HG02981 (cell line): ENCODE measurements around the gene TSPAN32.
"Not testable (repeated sequence)": the region's sequence is repeated elsewhere in the genome, so short reads cannot be mapped to it uniquely, and the experiment has no call there.

ENCODE experiments used
- ATAC-seq: cut with Tn5 transposase; IDR thresholded peaks from one replicate; pipeline ENCODE4 v1.9.1; 2021; ENCODE audit warnings: mild to moderate bottlenecking, moderate library complexity; ENCODE audit not compliant: unreplicated experiment

Gene TSPAN32

DNA sequence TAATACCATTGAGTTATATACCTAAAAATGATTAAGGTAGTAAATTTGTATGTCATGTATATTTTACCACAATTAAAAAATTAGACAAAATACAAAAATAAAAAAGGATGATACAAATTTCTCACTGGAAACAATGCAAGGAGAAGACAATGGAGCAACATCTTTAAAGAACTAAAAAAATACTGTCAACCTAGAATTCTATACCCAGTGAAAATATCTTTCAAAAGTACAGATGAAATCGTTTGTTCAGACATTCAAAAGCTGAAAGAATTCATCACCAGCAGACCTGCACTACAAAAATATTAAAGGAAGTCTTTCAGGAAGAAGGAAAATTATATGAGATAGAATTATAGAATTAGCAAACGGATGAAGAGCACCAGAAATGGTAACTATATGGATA, 21.6 kb upstream of the TSPAN32 start:
- ATAC-seq, result no peak

DNA sequence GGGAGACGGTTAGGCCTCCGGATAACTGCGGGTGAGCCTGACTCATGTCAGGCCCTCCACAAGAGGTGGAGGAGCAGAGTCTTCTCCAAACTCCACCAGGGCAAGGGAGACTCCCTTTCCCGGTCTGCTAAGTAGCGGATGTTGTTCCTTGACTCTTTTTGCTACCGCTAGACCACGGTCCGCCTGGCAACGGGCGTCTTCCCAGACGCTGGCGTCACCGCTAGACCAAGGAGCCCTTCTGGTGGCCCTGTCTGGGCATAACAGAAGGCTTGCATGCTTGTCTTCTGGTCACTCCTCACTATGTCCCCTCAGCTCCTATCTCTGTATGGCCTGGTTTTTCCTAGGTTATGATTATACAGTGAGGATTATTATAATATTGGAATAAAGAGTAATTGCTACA, 15.5 kb upstream of the TSPAN32 start:
- ATAC-seq, result not testable (repeated sequence)

DNA sequence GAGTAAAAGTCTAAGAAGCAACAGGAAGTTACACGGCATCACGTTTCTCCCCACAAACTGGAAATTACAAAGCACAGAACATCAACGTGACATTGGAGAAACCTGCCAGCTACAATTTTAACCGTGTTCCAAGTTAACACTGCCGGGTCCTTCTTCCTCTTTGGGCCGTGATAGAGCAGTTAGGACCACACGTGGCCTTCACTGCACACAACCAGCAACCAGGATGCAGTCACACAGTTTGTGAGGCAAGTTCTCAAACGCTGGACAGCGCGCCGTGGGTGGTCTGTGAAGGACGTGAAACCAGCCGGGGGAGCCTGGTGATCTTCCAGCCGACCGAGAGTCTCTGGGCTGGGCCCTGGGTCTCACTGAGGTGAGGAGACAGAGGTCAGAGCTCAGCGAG, 14.7 kb upstream of the TSPAN32 start:
- ATAC-seq, result no peak

DNA sequence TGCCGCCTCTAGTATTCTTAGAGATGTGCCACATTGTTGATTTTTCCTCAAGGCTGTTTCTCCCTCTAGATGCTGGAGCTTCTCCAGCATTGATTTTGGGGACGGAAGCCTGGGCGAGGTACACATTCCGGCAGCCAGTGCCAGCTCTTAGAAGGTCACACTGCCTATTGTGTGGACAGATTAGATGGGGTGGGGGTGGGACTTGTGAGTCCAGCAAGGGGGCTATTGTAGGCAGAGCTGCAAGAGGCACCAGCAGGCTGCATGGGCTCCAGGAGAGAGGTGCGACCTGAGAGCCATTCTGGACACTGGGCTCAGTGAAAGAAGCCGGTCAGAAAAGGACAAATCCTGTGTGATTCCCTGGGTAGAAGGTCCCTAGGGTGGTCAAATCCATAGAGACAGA, 12.5 kb upstream of the TSPAN32 start:
- no peak for ATAC-seq

DNA sequence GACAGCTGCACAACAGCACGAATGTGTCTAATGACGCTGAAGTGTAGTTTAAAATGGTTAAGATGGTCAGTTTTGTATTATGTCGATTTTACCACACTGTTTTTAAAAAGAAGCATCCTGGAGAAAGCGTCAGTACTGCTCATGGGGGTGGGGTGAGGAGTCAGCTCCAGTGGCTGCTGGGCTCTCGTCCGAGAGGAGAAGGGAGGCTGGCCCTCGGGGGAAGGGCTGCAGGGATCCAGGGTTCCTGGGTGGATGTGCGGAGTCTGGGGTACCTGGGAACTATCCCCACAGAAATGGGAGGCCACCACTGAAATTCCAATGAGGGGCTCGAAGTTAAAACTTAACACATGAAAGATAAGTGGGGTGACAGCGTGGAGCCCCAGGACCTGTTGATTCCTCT, 12.0 kb upstream of the TSPAN32 start:
- ATAC-seq, result no peak

DNA sequence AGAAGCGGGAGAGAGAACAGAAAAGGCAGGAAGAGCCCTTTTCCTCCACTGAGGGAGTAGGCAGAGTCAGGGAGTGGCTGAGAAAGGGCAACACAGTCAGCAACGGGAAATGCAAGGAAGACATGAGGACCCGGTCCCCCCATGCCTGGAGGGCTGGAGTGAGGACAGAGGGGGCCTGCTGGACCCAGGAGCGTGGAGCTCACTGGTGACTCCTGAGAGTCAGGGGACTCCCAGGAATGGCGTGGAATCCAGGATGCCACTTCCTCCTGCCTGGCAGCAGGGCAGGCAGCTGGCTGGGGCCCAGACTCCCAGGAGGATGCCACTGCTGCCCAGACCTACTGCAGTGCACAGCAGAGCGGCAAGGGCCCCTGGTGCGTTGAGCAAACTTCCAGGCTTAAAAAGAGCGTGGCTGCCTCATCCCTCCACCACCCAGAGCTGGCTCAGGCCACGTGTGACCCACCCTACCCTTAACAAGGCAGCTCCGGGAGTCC, 11.4 kb upstream of the TSPAN32 start:
- no peak for ATAC-seq

DNA sequence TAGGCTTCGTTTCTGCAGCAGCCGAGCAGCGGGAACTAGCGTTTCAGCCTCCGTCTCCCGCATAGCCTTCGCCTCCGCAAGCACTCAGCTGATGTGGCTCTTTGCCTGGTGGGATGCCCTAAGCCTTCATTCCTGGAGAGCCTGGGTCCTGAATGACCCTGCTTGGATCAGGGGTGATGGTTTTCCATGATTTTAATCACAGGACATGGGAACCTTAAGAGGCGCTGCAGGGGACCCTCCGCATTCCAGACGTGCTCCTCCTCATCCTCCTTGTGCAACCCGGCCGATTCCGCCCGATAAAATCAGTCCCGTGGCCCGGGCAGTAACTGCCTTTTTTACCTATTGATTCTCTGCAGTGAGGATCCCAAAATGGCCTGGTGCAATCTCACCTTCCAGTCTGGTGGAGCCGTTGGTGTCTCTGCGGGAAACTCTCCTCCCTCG, 8.3 kb upstream of the TSPAN32 start:
- ATAC-seq, result no peak

DNA sequence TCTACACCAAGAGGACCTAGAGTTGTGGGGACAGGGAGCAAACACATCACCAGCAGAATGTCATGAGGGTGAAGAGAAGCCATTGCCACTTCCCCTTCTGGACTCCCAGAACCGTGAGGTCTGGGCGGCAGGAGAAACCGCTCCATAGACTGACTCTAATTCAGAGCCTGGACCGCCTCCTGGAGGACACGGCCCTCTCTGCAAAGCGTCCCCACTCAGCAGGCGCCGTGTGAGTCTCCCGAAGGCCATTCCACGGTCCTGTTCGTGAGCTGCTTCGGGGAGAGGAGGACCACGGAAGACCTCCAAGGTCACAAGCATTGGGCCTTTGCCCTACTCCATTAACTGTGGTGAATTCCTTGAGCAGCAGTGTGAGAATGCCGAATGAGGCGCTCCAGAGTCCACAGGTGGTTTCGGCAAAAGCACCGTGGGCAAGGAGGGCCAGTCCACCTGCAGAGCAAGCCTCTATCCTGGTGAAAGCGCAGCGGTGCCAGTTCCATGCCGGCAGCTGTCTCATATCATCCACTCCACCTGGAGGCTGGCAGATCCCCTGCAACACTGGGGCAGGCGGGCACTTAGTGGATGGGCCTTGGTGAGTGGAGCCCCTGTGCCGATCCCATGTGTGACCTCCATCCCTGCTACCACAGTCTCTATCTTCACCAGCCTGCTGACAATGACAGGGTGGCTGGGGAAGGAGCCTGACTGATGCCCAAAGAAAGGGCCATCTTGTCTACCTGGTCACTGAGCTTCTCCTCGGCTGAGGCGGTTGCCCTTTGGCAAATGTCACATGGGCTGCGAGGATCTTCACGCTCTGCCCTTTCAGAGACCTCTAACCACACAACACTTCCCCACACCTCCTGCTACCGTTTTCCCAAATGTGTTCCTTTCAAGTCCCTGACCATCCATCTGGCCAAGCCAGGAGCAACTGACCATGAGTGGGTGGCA, 7.6 kb upstream of the TSPAN32 start:
- ATAC-seq, result no peak

DNA sequence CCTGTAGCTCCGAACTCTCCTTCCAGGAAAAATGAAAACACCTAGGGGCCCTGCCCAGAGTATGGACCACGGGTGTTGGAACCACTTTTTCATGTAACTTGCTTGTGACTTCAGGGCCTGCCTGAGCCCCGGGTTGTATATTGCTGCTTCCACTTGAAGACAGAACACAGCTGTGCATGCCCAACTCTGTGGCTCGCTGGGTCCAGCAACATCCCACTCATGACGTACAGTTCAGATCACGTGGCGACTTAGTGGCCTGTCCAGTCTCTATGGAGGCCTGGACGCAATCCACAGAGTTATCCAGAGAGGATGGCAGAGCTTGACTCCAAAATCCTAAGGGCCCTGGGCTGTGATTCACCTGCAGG, 6.9 kb upstream of the TSPAN32 start:
- ATAC-seq, result no peak

DNA sequence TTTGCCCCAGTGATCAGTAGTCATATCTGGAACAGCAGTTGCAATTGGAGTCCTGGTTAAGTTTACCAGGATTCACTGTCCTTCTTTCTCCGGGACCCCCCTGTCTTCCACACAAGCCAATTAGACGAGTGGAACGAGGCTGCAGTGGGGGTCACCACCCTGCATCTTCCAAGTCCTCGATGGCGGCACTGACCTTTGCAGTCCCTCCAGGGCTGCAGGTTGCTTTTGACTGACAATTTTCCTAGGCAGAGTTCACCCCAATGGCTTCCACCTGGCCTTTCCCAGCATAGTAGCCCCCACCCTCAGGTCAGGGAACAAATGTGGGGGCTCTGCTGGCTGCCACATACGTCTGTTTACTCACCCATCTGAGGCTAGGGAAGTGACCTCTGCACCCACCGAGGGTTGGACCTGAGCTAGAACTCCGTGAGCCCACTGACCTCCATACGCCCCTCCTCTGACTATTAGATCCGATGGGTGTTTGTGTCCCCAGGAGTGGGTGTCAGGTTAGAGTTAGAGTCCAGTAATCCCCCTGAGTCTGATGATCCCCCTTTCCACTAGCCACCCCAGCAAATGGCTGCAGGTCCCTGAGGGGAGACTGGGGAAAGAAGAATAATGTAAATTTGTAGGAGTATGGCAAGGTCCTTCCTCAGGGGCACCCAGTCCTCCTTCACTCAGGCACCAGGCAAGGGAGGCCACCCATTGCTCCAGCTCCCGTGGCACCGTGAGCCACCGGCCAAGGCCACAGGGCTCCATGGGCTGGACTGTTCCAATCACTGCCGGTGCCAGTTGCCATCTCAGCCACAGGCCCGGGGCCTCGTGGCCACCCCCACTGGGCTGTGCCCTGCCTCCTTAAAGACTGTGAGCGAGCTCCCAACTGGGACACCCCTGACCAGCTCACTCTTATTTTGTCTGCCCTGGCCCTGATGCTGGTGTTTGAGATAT, 5.6 kb upstream of the TSPAN32 start:
- ATAC-seq, result no peak

DNA sequence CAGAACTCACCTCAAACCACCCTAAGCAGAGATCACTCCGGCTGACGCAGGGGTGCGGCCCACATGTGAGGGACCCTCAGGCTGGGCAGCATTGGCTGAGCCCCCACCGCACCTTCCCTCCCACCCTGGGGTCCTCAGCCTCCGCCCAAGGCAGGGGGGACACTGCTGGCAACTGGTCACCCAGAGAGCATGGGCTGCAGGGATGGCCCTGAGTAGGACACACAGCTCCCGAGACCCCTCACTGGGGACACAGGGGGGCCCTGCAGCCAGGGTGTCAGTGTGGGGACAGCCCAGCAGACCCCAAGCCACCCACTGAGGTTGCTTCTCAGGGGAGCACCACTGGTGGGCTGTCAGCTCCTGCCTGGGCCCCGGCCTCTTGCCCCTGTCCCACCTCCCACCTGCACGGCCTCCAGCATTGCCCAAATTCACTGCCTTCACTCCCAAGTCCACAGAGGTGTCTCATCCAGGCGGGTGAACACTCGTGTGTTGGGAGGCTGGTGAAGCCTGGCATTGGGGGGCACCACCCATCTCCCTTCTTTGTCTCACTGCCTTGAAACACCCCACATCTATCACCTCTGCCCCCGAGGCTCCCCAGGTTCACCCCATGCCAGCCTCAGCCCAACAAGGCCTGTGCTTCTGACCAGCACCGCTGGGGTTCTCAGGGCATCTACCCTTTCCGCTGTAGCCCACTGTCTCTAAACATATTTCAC, 4.7 kb upstream of the TSPAN32 start:
- no peak for ATAC-seq

DNA sequence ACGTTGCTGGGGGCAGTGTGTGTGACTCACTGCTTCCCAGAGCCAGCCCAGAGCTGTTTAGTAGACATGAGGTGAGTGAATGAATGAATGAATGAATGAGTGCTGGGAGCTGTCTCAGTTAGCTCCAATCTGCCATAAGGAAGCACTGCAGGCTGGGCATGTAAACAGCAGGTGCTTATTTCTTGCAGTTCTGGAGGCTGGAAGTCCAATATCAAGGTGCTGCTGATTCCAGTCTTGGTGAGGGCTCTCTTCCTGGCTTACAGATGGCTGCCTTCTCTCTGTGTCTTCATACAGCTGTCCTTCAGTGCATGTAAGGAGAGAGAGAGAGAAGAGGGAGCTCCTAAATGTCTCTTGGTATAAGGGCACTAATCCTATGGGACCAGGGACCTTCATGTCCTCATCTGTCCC, 4.2 kb upstream of the TSPAN32 start:
- no peak for ATAC-seq

DNA sequence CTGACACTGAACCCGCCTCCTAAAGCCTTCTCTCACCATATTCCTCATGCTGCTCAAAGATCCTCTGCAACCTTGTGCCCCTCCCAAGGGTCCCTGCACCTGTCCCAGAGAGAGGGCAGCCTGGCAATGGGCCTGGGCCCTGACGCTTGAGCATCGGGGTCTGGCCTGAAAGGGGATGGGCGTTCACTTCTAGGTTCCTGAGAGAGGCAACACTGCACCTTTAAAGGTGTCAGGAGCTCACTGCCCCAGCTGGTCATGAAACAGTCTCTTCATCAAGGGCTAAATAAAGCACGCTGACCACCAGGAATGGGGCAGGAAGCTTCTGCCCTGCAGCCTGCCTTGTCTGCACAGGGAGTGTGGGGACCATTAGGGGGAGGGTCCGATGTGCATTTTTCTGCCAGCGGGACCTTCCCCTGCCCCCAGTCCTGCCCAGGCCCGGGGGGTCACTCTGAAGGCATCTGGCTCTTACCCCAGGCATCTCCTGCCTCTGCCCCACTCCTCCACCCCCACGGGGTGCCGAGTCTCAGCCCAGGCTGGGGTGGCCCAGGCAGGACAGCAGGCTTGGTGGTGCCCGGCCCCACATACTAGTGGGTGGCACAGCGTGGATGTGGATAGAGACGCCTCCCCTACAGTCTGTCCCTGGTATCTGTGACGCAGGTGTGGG, 3.5 kb upstream of the TSPAN32 start:
- ATAC-seq, result no peak

DNA sequence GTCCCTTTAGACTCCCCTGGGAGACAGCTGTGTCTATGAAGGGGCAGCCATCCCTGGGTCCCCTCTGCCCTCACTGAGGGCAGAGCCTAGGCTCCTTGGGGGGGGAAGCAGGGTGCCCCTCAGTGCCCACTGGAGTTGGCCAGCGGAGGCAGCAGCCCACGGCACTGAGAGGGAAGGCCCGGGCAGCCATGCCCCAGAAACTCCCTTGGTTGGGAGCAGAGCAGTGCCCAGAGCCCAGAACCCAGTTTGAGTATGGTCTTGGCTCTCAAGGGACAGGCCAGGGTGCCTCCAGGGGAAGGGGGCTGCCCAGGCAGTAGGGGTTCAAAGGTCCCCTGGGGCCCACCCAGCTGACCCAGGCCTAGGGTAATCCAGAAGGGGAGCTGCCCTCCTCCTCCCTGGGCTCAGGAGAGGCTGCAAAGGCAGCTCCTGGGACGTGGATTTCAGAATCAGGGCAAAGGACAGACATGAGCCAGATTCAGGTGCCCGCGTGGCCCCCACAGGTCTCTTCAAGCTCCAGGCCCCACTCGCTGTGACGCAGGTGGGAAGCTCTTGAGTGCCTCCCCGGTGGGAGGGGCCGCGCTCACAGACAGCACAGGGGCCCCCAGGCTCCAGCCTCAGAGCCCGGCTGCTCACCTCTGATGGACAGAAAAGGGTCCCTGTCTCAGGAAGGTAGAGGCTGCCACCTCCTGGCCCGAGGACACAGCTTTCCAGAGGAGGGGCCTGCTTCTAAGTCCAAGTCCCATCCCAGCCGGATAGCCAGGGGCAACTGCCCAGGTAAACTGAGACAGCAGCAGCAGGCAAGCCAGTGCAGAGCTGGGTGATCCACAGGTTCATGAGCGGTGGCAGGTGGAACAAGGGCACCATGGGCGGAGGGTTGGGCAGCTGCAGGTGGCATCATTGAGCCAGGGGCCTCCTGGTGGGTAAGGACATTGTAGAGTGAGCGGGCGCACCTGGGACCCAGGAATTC, 2.7 kb upstream of the TSPAN32 start:
- no peak for ATAC-seq

DNA sequence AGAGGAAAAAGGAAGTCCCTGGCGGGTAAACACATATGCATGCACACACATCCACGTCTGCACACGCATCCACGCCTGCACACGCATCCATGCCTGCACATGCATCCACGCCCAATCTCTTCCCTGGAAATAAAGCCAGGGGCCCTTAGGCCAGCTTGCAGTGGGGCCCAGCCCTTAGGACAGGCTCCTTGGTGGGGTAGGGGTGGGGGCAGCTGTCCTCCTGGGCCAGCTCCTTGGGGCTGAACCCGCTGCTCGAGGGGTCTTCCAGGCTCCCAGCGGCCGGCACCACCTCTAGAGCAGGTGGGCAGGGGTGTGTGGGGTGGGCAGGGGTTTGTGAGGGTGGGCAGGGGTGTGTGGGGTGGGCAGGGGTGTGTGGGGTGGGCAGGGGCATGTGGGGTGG, 2.0 kb upstream of the TSPAN32 start:
- no peak for ATAC-seq

DNA sequence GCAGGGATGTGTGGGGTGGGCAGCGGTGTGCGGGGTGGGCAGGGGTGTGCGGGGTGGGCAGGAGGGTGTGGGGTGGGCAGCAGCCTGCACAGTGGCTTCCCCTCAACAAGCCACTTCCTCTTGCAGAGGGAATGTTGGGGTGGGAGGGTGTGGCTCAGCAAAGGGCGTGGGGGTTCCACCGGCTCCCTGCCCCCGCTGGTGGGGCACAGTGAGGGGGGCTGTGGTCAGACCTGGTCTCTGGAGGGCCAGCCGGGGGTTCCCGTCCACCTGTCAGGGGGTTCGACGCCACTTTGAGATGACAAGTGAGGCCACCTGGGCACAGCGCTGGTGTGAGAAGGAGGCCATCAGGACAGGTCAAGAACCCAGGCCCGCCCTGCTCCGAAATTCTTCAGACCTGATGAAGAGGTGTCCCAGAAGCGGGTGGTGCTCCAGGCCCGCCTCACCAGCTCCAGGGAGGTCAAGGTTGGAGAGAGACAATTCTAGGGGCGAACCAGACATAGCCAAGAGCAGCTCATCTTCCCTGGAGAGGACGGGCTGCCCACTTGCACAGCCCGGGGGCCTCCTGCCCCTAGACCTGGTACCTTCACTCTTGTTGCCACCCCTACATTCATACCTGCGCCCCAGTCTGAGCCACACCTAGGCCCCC, 1.4 kb upstream of the TSPAN32 start:
- ATAC-seq, result no peak

DNA sequence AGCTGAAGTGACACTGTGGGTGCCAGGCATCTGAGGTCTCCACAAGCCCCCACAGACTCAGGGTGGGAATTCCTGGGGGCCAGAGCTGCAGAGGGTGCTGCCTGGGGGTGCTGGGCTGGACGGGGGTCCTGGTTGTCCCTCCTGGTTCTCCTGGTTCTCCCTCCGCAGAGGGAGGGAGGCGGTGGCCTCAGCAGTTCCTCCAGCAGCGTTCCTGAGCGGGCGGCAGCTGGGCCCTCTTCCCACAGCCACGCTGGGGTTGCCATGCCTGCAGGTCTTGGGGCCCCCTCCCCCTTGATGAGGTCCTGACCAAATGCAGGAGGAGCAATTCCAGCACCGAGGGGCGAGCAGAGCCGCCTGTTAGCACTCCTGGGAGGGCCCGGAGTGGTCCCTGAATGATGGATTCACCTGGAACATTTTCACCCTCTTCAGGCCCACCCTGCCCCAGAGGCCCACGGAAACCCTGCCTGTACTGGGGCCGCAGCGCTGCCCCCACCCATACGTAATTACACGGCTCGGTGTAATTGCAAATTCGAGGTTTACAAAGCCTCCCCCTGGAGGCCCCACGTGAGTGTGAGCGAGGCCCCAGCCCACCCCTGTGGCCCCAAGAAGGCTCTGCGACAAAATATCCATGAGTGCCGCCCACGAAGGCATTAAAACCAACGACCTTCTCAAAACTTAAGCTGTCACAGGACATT, 730 bp upstream of the TSPAN32 start:
- no peak for ATAC-seq

DNA sequence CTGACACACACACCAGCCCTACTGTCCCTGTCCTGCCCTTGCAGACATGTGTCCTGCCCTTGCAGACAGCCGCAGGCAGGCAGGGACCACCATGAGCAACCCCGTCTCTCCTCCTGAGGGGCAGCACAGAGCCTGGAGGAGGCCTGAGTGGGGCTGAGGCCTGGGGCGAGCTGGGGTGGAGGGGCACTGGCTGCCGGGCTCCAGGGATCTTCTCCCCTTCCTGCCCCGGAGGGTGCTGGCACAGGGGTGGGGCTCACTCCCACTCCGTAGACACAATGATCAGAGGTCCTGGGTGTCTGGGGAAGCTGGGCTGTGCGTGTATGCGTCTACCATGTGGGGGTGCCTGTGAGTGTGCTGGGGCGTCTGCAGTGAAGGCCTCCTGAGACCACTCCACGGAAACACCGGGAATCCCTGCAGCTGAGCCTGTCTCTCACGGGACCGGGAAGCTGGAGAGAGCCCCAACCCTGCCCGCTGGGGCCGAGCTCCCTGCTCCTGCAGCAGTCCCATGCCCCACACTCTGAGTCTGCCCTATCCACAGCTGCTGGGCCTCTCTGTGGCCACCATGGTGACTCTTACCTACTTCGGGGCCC, 588 bp downstream of the TSPAN32 start:
- no peak for ATAC-seq
